Neuronal stem cell (in vitro differentiated cells): ENCODE measurements around the gene GRAMD4.
A peak's percentile ranks its signal among the peaks of the same experiment; 100 is the strongest.

Experiments used
- DNase-seq: peaks from one replicate; pipeline ENCODE4 v3.0.0-alpha.2; 2013; ENCODE audit warnings: low spot score
- H2AFZ ChIP-seq: one replicate; pipeline ENCODE4 v1.6.1; 2013; ENCODE audit warnings: mild to moderate bottlenecking, low read length, inconsistent platforms
- H2AK5ac ChIP-seq: 2 replicates; pipeline ENCODE4 v1.6.1; 2013; ENCODE audit warnings: low read depth, mild to moderate bottlenecking, inconsistent platforms, low read length, moderate library complexity, mixed read lengths
- H2BK120ac ChIP-seq: 2 replicates; pipeline ENCODE4 v1.6.1; 2013; ENCODE audit warnings: low read depth, mild to moderate bottlenecking, inconsistent platforms, low read length, moderate library complexity, mixed read lengths
- H2BK12ac ChIP-seq: one replicate; pipeline ENCODE4 v1.6.1; 2013; ENCODE audit warnings: low read length, inconsistent platforms
- H2BK15ac ChIP-seq: 2 replicates; pipeline ENCODE4 v1.6.1; 2013; ENCODE audit warnings: mild to moderate bottlenecking, low read length, inconsistent platforms, mixed read lengths
- H2BK5ac ChIP-seq: one replicate; pipeline ENCODE4 v1.6.1; 2013; ENCODE audit warnings: inconsistent platforms, mild to moderate bottlenecking, low read length, moderate library complexity
- H3K14ac ChIP-seq: one replicate; pipeline ENCODE4 v1.6.1; 2013; ENCODE audit warnings: low read length, inconsistent platforms
- H3K18ac ChIP-seq: 2 replicates; pipeline ENCODE4 v1.6.1; 2013; ENCODE audit warnings: low read length, inconsistent platforms
- H3K23ac ChIP-seq: 2 replicates; pipeline ENCODE4 v1.6.1; 2013; ENCODE audit warnings: low read depth, mild to moderate bottlenecking, mixed read lengths, low read length, inconsistent platforms; ENCODE audit not compliant: poor library complexity
- H3K27ac ChIP-seq: replicated peaks from 3 replicates; pipeline ENCODE4 v1.5.1; 2013; ENCODE audit warnings: low read length, inconsistent platforms
- H3K27me3 ChIP-seq, 3 experiments: 2 replicates each; pipeline ENCODE4 v1.6.1; 2013; ENCODE audit warnings: low read length in 3 of 3, mild to moderate bottlenecking in 2 of 3, inconsistent platforms in 1 of 3, low read depth in 1 of 3, mixed read lengths in 1 of 3, moderate library complexity in 1 of 3; ENCODE audit not compliant: control insufficient read depth in 3 of 3, insufficient read depth in 3 of 3
- H3K36me3 ChIP-seq, 2 donors: replicated peaks in 1 of 2; 2 replicates each; pipeline ENCODE4 v1.6.1; 2013; ENCODE audit warnings: low read length in 2 of 2; ENCODE audit not compliant: control insufficient read depth in 2 of 2, insufficient read depth in 2 of 2
- H3K4ac ChIP-seq: 2 replicates; pipeline ENCODE4 v1.6.1; 2013; ENCODE audit warnings: inconsistent platforms, mild to moderate bottlenecking, low read length, moderate library complexity
- H3K4me1 ChIP-seq, 2 donors: 1 replicate in 1 of 2; 2 replicates in 1 of 2; pipeline ENCODE4 v1.6.1; 2013; ENCODE audit warnings: low read length in 2 of 2, low read depth in 1 of 2; ENCODE audit not compliant: control insufficient read depth in 2 of 2, insufficient read depth in 1 of 2
- H3K4me2 ChIP-seq: one replicate; pipeline ENCODE4 v1.6.1; 2013; ENCODE audit warnings: mild to moderate bottlenecking, low read length, inconsistent platforms; ENCODE audit not compliant: insufficient read depth, poor library complexity, severe bottlenecking
- H3K4me3 ChIP-seq, 2 donors: 2 replicates each; pipeline ENCODE4 v1.5.1; 2013; ENCODE audit warnings: low read length in 2 of 2, mild to moderate bottlenecking in 2 of 2, inconsistent platforms in 1 of 2, moderate library complexity in 1 of 2
- H3K79me1 ChIP-seq: one replicate; pipeline ENCODE4 v1.6.1; 2013; ENCODE audit warnings: low read depth, mild to moderate bottlenecking, inconsistent platforms, low read length, moderate library complexity
- H3K9ac ChIP-seq: one replicate; pipeline ENCODE4 v1.6.1; 2013; ENCODE audit warnings: mild to moderate bottlenecking, low read depth, low read length, inconsistent platforms; ENCODE audit not compliant: poor library complexity
- H3K9me3 ChIP-seq, 2 donors: replicated peaks in 1 of 2; 2 replicates each; pipeline versions ENCODE3 to v1.6.1; 2013; ENCODE audit warnings: low read length in 2 of 2, mild to moderate bottlenecking in 2 of 2, inconsistent platforms in 1 of 2, low read depth in 1 of 2, mixed read lengths in 1 of 2, moderate library complexity in 1 of 2; ENCODE audit not compliant: control insufficient read depth in 2 of 2, insufficient read depth in 1 of 2
- H4K8ac ChIP-seq: one replicate; pipeline ENCODE4 v1.6.1; 2013; ENCODE audit warnings: low read depth, mild to moderate bottlenecking, inconsistent platforms, low read length, moderate library complexity
- H4K91ac ChIP-seq: one replicate; pipeline ENCODE4 v1.6.1; 2013; ENCODE audit warnings: low read length, low read depth, mild to moderate bottlenecking, inconsistent platforms; ENCODE audit not compliant: poor library complexity
- WGBS, 2 donors: extraction: QIAGEN DNeasy Blood & Tissue Kit; methylation state at CpG; one replicate each; pipeline ENCODE4 v1.1.7; 2013; ENCODE audit warnings: missing lambda C conversion rate in 2 of 2, mixed read lengths in 1 of 2; ENCODE audit not compliant: insufficient read length in 2 of 2, insufficient replicate concordance in 1 of 2; ENCODE audit errors: extremely low coverage in 2 of 2; 5-methylcytosine and 5-hydroxymethylcytosine counted together

GRAMD4 gene

DNA sequence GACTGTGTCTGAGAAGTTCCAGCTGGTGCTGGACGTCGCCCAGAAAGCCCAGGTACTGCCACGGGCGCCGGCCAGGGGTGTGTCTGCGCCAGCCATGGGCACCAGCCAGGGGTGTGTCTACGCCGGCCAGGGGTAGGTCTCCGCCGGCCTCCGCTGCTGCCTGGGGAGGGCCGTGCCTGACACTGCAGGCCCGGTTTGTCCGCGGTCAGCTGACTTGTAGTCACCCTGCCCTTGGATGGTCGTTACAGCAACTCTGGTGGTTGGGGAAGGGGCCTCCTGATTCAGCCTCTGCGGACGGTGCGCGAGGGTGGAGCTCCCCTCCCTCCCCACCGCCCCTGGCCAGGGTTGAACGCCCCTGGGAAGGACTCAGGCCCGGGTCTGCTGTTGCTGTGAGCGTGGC lies 47.9 kb downstream of the GRAMD4 start:
- Histone ChIP-seq H3K14ac (peak overlapping the region; percentile 21), H3K79me1 (peaks cover 3% of the 10 kb centered on the region), H3K36me3 (peaks cover 11 to 36% of the 10 kb centered on the region in 2 donors), H3K4ac (no peak overlapping the region), H2BK120ac (no peak overlapping the region), H2AK5ac (no peak overlapping the region), H2BK5ac (no peak overlapping the region), H3K27me3 (no peaks in the 10 kb centered on the region), H3K27ac (no peak overlapping the region), H3K4me3 (no peak overlapping the region), H3K4me1 (peaks cover 0 to 8% of the 10 kb centered on the region in 2 donors), H3K9me3 (no peaks in the 10 kb centered on the region), H4K8ac (no peak overlapping the region), H3K23ac (peak overlapping the region; percentile 93), H2AFZ (no peak overlapping the region), H4K91ac (no peak overlapping the region), H3K18ac (peak overlapping the region; percentile 38), H3K9ac (no peak overlapping the region), H2BK12ac (no peak overlapping the region), H2BK15ac (no peak overlapping the region), H3K4me2 (no peak overlapping the region)
- no CpG with 5 or more reads among the region's 24 CpGs for WGBS, 2 donors
- DNase-seq = no peak

DNA sequence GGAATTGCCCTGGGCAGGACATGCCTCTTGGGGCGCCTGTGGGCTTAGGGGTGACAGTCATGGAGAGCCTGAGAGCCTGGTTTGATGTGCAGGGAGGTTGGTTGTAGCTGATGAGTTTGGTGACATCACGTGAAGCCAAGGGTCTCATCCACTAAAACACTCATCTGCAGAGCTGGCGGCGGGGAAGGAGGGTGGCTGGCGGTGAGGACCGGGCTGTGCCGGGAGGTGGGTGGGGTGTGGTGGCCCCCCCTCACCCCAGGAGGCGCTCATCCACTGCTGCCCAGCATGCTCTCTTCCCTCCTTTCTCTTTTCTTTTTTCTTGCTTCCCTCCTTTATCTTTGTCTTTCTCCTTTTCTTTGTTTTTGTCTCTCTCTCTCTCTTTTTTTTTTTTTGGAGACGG lies 49.0 kb downstream of the GRAMD4 start:
- Histone ChIP-seq H2BK5ac (peak overlapping the region; percentile 87), H3K36me3 (peaks cover 11 to 32% of the 10 kb centered on the region in 2 donors)

DNA sequence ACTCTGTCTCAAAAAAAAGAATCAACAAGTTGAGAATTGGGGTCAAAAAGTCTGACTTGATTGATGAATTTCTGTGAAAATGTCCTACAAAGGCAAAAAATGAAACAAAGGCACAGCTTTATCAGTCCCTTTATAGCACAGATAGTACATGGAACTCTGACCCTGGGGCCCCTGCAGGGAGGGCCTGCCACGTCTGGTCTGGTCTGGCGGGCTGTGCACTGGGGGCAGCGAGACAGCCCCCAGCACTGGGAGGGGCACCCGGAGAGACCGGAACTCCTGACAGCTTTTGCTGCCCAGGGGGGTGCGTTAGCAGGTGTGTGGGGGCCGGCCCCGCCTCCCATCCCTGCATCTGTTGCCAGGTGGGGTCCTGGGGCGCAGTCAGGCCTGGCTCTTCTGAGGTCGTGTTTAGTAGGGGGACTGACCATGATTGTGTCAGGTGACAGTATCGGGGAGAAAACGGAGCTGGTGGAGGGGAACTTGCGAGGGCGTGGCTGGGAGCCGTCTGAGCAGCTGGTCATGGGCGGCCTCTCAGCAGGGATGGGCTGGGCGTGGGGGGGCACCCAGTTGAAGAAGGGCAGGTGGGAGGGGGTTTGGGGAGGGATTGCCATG lies 51.7 kb downstream of the GRAMD4 start:
- H2BK15ac ChIP-seq = no peak overlapping the region
- no peak overlapping the region for H3K27ac ChIP-seq
- no peak overlapping the region for H2AK5ac ChIP-seq
- no peak overlapping the region for H4K91ac ChIP-seq
- peak overlapping the region; percentile 57 for H3K18ac ChIP-seq
- no peak overlapping the region for H2BK120ac ChIP-seq
- H2AFZ ChIP-seq = no peak overlapping the region
- H2BK12ac ChIP-seq = no peak overlapping the region
- H3K4ac ChIP-seq = no peak overlapping the region
- no peak overlapping the region for H3K4me2 ChIP-seq
- no peak overlapping the region for H4K8ac ChIP-seq
- peaks cover 0 to 8% of the 10 kb centered on the region in 2 donors for H3K4me1 ChIP-seq
- no peak overlapping the region for H3K23ac ChIP-seq
- no CpG with 5 or more reads among the region's 17 CpGs for WGBS, 2 donors
- no peak overlapping the region for H3K9ac ChIP-seq
- DNase-seq = no peak
- no peak overlapping the region for H3K14ac ChIP-seq
- H3K79me1 ChIP-seq = peaks cover 3% of the 10 kb centered on the region
- no peak overlapping the region for H3K4me3 ChIP-seq
- H3K27me3 ChIP-seq = no peaks in the 10 kb centered on the region
- H2BK5ac ChIP-seq = no peak overlapping the region
- H3K36me3 ChIP-seq = peaks cover 11 to 30% of the 10 kb centered on the region in 2 donors
- no peaks in the 10 kb centered on the region for H3K9me3 ChIP-seq

More for the DNA sequence above, 49.0 kb downstream of the GRAMD4 start:
- Histone ChIP-seq H3K27me3 (no peaks in the 10 kb centered on the region), H3K4me3 (no peak overlapping the region), H3K79me1 (peaks cover 3% of the 10 kb centered on the region), H3K18ac (peak overlapping the region; percentile 11), H3K9ac (no peak overlapping the region), H3K23ac (peak overlapping the region; percentile 65), H3K9me3 (no peaks in the 10 kb centered on the region), H2AFZ (no peak overlapping the region), H3K4ac (no peak overlapping the region), H4K8ac (no peak overlapping the region), H3K27ac (no peak overlapping the region), H2BK15ac (no peak overlapping the region), H3K4me1 (peaks cover 0 to 8% of the 10 kb centered on the region in 2 donors), H3K14ac (no peak overlapping the region), H3K4me2 (no peak overlapping the region), H2AK5ac (no peak overlapping the region), H4K91ac (no peak overlapping the region), H2BK12ac (no peak overlapping the region), H2BK120ac (no peak overlapping the region)
- no peak for DNase-seq
- WGBS, 2 donors = no CpG with 5 or more reads among the region's 9 CpGs

DNA sequence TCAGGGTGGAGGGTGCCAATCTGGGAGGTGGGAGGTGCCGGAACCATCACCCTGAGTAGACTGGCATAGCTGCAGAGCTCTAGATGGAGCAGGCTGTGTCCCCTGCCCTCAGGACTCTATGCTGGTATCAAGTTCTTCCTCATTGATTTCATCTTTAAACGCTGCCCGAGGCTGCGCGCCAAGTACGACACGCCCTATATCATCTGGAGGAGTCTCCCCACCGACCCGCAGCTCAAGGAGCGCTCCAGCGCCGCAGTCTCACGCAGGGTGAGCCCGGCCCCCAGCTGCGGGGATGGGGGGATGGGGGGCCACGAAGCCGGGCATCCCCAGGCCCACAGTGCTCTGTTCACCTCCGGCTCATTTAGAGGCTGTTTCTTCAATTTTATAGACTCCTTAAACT lies 52.5 kb downstream of the GRAMD4 start:
- Histone ChIP-seq H2AFZ (no peak overlapping the region), H3K27ac (no peak overlapping the region), H3K18ac (no peak overlapping the region), H3K4me1 (peaks cover 0 to 8% of the 10 kb centered on the region in 2 donors), H2BK15ac (no peak overlapping the region), H2AK5ac (no peak overlapping the region), H3K79me1 (peaks cover 3% of the 10 kb centered on the region), H3K9ac (no peak overlapping the region), H4K8ac (no peak overlapping the region), H3K27me3 (no peaks in the 10 kb centered on the region), H2BK120ac (no peak overlapping the region), H3K14ac (no peak overlapping the region), H2BK12ac (no peak overlapping the region), H2BK5ac (no peak overlapping the region), H3K4me2 (no peak overlapping the region), H3K23ac (no peak overlapping the region), H4K91ac (no peak overlapping the region), H3K9me3 (no peaks in the 10 kb centered on the region), H3K4ac (no peak overlapping the region), H3K36me3 (peaks cover 8 to 23% of the 10 kb centered on the region in 2 donors), H3K4me3 (no peak overlapping the region)
- no CpG with 5 or more reads among the region's 18 CpGs for WGBS, 2 donors
- no peak for DNase-seq
